HG02763 (cell line): ENCODE results near the gene SMTN.
"Not testable (repeated sequence)": the region's sequence is repeated elsewhere in the genome, so short reads cannot be mapped to it uniquely, and the experiment has no call there.

Experiments used
- ATAC-seq: cut with Tn5 transposase; IDR thresholded peaks from one replicate; pipeline ENCODE4 v1.9.1; 2021; ENCODE audit warnings: mild to moderate bottlenecking, moderate library complexity; ENCODE audit not compliant: unreplicated experiment

The SMTN gene

DNA sequence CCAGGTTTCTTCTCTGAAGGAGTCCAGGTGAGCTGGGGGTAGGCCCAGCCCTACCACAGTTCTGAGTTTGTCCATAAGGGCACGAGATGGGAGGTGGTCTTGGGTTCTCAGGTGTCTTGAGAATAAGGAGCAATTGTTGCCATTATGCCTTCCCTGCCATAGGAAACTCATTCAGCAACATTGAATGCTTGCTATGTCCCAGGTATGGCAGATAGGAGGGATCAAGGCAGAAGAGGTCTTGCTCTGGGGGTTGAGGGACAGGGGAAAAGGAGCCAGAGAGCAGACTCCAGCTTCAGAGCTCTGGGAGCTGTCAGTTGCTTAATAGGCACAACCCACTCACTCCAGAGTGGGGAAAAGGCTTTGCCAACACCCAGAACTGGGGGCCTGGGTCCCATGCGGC lies 22.0 kb downstream of the SMTN start:
- ATAC-seq = no peak

DNA sequence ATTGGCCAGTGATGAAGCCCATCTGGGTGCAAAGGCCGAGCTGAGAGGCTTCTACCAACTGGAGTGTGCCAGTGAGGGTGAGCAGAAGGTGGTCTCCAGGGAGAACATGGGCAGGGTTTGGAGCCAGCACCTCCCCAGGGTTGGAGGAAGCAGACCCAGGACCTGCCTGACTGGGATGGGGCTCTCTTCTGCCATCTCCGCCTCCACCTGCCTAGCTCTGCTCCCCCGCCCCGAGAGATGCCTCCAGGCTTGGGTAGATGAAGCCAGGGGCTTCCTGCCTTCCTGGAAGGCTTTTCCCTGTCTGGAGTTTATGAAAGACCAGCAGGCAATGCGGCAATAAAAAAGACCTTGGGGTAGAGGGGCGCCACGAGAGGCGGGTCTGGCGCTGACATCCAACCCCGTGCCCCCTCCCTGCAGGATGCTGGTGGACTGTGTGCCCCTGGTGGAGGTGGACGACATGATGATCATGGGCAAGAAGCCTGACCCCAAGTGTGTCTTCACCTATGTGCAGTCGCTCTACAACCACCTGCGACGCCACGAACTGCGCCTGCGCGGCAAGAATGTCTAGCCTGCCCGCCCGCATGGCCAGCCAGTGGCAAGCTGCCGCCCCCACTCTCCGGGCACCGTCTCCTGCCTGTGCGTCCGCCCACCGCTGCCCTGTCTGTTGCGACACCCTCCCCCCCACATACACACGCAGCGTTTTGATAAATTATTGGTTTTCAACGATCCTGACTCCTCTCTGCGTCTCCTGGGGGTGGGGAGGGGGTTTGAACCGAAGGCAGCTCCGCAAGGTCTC lies 23.0 kb downstream of the SMTN start:
- ATAC-seq = no peak

DNA sequence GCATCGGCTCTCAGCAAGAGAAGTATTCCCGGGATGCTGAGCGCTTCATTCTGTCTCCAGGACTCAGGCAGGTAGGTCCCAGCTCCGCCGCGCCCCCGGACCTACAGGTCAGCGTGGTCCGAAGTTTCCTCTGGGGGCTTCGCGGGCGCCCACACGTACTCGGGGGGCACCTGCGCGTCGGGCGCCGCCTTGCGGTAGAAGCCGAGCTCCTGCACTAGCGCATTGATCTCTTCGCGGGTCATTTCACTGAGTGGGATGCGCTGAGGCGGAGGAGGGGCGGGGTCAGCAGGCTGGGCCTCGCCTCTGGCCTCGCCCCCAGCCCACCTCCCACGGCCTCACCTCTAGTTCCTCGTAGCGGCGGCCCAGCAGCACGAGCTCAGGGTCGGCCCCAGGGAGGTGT lies 23.8 kb downstream of the SMTN start:
- ATAC-seq = no peak

DNA sequence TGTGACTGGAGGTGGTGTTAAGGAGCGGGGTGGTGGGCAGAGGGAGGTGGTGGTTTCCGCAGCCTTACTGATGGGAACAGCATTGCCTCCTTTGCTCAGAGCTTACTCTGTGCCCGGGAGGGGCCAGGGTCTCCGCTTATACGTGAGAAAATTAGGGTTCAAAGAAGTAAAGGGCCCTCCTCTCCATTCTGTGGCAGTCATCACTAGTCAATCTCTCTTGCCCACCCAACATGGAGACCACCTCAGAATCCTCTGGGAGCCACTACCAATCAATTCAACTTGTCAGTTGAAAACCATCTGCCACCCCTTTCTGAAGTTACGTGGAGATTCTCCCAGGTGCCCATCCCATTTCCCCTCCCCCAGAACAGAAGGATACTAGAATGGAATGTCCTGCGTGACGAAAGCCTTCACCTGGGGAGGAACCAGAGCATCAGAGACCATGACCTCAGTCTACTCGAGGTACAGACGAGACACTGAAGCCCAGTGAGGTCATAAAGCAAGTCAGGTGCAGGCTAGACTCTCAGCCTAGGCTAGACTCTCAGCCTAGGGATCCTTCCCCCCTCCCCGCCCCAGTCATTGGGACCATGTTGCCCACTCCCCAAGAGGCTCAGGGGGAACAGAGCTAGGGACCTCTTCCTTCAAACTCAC lies 24.3 kb downstream of the SMTN start:
- no peak for ATAC-seq

DNA sequence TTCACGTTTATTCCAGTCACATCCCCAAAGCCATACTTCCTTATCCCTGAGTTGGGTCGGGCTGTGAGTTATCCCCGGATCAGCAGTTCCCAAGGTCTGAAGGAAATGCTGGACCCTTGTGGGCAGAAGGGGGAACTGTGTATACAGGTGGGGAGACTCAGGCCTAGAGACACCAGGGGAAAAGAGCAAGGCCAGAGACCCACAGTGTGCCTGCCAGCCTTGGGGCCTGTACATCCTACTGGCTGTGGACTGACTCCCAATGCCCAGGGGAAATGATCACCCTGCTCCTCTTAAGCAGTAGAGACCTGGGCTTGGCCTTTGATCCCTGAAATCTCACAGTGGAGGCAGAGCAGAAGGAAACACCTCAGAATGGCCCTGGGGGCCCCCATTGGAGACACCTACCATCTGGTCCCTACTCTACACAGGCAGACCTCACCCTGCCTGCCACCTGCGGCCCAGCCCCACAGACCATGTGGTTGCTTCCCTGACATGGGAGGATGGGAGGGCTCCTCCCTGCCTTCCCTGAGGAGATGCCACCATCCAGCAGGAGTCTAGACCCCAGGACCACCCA lies 25.0 kb downstream of the SMTN start:
- no peak for ATAC-seq

DNA sequence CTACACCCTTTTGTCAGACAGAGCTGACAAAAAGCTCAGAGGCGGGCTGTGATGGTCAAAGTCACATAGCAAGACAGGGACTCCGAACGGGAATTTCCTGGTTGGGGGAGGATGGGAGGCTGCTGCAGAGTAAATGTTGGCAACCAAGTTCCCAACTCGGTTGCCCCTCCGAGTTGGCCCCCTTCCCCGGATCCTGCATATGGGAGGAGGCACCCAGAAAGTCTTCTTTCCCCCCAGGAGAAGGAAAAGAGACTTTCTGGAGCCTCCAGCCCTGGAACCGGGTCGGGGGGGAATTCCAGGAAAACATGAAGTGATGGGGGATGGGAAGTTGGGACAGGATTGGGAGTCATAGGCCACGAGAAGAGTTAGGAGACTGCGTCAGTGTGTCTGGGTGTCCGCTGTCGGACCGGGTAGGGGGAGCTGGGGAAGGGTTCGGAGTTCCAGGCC lies 25.6 kb downstream of the SMTN start:
- no peak for ATAC-seq

DNA sequence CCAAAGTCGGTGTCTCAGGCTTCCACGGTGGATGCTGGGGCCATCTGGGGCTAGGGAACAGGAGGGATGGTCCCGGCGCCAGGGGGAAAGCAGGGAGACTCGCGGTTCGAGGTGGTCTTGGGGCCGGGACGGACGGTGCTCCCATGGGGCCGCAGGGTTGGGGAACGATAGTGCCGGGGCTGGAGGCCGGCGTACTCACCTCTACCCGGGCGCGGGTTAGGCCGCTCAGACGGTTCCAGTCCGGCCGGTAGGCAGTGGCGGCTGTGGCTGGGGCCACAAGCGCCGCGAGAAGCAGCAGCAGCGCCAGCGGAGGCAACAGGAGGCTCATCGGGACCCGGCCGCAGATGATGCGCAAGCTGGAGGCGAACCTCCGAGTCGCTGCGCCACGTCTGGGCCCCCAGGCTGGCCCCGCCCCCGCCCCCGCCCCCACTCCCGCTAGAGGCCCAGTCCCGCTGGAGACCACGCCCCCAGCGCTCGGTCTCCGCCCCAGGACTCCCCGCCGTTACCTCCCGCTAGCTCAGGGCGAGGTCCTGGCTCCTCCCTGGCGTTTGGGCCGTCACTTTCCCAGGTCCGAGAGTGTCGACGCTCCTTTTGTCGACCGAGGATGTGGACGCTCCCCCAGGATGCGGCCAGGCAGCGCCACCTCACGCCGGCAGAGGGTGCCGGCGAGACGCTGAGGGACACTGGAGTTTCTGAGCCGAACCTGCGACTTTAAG lies 26.2 kb downstream of the SMTN start, which contains the start of gene SELENOM:
Gene SELENOM, minus strand, starts transcription at position 391 of the 716 bp plus-strand sequence. Its CDS starts 63 bp downstream, at position 328.
- peak; percentile 80 for ATAC-seq

DNA sequence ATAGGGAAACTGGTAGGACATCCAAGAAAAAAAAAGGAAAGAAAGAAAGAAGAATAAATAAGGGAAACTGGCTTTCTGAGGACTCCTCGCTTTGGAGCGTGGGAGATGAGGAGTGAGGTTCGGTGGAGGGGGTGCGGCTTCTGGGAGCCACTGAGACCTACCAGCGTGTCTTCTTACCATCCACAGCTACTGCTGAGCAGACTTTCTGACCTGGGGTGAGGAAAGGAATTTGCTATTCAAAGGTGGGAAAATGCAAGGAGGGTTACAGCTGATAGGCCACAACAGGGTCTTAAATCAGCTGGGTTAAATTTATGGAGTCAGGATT lies 26.7 kb downstream of the SMTN start:
- no peak for ATAC-seq

DNA sequence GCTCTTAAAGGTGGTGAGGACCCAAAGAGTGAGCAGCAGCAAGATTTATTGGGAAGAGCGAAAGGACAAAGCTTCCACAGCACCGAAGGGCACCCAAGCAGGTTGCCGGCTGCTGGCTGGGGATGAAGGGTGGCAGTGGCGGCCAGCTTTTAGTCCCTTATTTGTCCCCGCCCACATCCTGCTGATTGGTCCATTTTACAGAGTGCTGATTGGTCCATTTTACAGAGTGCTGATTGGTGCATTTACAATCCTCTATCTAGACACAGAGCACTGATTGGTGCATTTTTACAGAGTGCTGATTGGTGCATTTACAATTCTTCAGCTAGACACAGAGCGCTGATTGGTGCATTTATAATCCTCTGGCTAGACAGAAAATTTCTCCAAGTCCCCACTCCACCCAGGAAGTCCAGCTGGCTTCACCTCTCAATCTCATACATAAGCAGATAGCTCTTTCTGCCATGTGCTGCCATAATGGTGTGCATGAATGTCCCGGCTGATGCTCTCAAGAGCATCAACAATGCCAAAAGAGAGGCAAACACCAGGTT lies 31.5 kb downstream of the SMTN start:
- not testable (repeated sequence) for ATAC-seq

DNA sequence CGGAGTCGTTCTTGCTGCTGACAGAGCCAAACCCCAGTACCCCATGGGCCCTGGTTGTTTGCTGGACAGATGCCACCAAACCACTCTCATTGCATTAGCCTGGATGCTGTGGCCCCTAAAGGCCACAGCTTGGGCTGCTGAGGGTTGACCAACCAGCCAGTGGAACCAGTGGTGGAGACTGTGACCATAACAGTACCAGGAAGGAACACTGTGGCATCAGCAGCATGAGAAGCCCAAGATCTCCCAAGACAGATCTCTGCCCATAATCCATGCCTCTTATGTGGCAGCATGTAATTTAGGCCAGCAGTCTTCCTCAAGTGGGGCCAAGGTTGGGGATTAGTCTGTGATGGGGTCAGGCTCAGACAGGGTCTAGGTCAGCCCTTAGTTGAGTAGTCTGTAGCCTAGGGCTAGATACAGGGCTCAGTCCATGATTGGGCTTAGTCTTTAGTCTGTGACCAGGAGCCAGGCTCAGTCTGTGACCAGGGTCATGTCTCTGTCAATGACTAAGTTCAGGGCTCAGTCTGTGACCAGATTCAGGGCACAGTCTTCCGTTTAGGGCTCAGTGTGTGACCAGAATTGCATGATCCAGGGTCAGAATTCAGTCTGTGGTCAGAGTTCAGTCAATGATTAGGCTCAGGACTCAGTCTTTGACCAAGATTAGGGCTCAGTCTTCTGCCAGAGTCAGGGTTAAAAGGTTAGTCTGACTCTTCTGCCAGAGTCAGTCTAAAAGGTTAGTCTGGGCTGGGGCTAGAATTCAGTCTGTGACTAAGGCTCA lies 37.1 kb downstream of the SMTN start:
- ATAC-seq = no peak

DNA sequence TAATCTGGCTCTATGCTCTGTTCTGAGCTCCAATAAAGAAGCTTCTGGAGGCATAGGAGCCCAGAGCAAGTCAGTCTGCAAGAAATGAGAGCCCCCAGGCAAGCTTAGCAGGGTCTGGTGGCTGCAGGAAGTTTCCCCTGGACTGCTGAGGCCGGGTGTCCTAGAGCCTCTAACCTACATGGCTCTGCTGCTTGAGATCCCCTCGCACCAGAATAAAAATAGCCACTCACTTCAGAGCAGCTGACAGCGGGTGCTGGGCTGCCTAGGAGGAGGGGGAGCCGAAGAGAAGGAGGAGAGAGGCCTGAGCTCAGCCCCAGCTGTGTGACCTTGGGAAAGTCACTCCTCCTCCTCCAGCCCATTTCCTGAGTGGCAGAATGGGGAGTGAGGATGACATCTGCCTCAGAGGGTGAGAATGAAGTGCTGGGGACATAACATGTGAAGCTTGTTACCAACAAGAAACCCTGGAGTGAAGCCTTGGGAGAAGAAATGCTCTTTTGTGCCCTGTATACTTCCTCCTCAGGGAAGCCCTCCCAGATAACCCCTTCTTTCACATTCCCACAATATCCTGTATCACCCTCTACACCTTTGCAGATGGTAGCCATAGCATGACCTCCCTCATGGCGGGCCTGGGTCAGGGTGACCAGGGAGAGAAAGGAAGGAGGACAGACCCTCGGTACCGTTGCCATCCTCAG lies 38.1 kb downstream of the SMTN start:
- no peak for ATAC-seq

DNA sequence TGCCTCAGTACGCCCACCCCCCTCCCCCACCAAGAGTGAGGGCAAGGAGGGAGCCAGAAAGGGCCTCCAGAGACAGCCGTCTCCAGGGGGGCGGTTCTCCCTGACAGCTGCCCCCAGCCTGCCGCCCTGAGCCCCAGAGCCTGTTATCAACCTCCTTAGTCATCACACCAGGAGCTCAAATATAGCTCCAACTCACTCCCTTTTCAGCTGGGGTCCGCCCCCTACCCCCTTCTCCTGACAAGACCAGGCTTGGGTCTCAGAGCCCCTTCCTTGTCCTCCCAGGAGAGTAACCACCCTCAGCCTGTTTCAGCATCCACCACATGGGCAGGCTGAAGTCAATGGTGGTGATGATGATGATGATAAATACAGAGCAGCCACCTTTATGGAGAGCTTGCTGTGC lies 39.1 kb downstream of the SMTN start:
- no peak for ATAC-seq

DNA sequence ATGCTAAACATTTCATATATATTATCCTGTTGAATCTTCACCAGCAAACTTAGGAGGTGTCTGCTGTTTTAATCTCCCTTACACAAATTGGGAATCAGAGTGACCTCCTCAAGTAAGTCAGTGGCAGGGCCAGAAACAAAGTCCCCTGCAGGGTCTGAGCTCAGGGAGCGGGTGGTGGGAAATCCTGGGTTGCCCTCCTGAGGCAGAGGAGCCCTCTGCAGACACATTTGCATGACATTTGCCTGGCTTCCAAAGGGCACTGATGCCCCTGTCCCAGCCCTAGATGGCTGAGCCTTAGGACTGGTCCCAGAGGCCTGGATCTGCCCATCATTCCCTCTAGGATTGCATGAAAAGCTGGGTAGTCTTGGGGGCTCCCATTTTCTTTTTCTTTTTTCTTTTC lies 39.5 kb downstream of the SMTN start:
- ATAC-seq = no peak

DNA sequence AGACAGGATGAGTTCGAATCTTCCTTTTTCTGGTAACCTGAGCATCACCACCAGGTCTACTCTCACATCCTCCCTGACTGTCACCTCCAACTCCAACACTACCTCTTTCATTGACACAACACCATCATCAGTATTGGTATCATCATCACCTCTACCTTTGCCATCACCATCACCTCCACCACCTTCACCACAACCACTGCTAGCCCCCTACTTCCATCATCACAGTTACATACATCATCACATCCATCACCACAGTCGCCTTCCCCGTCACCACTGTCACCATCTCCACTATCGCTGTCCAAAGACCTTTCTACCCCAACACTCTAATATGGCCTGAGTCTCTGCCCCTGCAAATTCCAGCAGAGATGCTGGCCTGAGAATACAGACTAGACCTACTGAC lies 40.3 kb downstream of the SMTN start:
- no peak for ATAC-seq

DNA sequence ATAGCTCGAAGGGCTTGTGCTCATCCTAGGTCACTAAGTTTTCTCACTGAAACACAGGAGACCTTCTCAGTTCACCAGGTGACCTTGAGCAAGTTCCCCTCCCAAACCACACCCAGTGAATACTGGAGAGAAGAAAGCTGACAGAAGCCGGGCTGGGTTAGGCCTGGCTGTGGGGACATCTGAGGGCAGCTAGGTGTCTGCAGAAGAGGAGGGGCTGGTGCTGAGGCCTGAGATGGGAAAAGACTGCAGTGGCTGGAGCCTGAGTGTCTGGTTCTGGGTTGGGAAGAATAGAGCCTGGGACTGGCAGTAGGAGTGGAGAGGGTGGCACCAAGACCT lies 41.0 kb downstream of the SMTN start:
- no peak for ATAC-seq

DNA sequence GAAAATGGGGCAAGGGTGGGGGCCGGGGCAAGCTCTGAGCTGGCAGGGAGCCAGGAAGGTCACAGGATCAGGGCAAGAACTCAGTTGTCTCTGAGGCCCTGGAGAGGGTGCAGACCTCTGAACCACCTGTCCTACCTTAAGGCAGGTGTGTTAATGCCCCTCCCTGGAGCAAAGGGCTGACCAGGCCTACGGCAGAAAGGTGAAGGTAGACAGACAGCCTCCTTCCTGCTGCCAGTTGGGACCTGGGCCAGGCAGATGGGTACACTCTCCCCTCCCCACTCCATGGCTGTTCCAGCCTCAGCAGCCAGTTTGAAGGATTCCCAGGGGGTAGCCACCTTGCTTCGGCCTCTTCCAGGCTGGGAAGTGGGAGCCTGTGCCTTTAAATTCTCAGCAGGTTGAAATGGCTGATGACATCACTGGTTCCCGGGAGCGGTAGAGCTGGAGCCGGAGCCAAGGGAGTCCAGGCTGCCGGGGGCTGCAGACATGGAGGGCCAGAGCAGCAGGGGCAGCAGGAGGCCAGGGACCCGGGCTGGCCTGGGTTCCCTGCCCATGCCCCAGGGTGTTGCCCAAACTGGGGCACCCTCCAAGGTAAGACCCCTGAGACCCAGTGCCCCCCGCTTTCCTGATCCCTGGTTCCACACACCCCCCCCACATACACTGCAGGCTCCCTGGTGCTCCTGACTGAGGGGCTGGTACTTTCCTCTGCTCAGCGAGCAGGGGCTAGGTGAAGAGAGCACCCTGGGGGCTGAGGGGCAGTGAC lies 41.6 kb downstream of the SMTN start, which contains the start of gene INPP5J:
Gene INPP5J, plus strand, starts transcription at position 435 of the 760 bp plus-strand sequence. Its CDS starts 49 bp downstream, at position 484.
- ATAC-seq = no peak

DNA sequence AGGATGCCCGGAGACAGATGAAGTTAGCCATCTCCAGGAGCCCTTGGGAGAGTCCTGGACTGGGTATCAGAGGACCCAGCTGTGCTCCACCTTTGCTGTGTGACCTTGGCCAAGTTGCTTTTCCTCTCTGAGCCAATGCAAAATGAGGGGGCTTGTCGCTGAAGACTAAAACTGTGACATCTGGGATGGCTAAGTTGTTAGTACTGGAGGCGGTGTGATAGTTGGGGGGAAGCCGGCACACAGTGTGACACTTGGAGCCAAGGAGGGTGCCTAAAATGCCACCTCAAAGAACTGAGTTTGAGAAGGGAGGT lies 42.1 kb downstream of the SMTN start:
- ATAC-seq = no peak

DNA sequence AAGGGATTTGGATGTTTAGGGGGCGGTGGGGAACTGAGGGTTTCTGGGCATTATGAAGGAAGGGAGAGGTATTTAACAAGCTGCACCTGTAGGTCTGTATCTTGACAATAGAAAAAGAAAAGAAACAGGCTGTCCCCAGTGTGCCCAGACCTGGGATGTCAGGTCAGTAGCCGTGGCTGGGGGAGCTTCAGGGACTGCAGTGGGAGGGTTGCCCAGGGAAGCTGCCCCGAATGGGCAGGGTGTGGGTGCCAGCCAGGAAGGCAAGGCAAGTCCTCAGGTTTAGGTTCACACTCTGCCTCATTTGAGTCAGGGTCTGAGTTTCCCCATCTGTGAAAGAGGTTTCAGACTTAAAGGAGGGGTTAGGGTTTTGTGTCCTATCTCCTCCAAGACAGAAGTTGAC lies 43.2 kb downstream of the SMTN start:
- ATAC-seq = no peak

DNA sequence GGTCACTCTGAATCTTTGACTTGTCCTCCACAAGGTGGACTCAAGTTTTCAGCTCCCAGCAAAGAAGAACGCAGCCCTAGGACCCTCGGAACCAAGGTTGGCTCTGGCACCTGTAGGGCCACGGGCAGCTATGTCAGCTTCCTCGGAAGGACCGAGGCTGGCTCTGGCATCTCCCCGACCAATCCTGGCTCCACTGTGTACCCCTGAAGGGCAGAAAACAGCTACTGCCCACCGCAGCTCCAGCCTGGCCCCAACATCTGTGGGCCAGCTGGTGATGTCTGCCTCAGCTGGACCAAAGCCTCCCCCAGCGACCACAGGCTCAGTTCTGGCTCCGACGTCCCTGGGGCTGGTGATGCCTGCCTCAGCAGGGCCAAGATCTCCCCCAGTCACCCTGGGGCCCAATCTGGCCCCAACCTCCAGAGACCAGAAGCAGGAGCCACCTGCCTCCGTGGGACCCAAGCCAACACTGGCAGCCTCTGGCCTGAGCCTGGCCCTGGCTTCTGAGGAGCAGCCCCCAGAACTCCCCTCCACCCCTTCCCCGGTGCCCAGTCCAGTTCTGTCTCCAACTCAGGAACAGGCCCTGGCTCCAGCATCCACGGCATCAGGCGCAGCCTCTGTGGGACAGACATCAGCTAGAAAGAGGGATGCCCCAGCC lies 43.8 kb downstream of the SMTN start:
- ATAC-seq = no peak
